Smooth muscle cell (in vitro differentiated cells): ENCODE data around the gene RAET1L. TPM values are rescaled to one million over a fixed set of nuclear protein-coding genes. Genes with fewer than 3 reads are reported as not detected.
"Not testable (repeated sequence)": the region's sequence is repeated elsewhere in the genome, so short reads cannot be mapped to it uniquely, and the experiment has no call there.

ENCODE experiments used
- DNase-seq: peaks from one replicate; lab custom pipeline; 2025; ENCODE audit not compliant: unreplicated experiment; lab: John Stamatoyannopoulos, UW
- H2AFZ ChIP-seq: fragments of 200-600 bp; sonication (generic); 2 replicates; pipeline ENCODE4 v1.6.0; 2016; ENCODE audit warnings: antibody characterized with exemption, low read depth, mild to moderate bottlenecking
- H3F3A ChIP-seq: fragments of 200-600 bp; sonication (generic); 2 replicates; pipeline ENCODE4 v1.6.0; 2017; ENCODE audit warnings: antibody characterized with exemption, low read depth
- H3K27ac ChIP-seq: fragments of 200-600 bp; sonication (generic); 2 replicates; pipeline ENCODE4 v1.5.1; 2016; ENCODE audit warnings: low read depth, mild to moderate bottlenecking
- H3K27me3 ChIP-seq: fragments of 200-600 bp; sonication (generic); 2 replicates; pipeline ENCODE4 v1.6.1; 2016; ENCODE audit warnings: low read depth, mild to moderate bottlenecking
- H3K36me3 ChIP-seq: fragments of 200-600 bp; sonication (generic); 2 replicates; pipeline ENCODE4 v1.5.1; 2016; ENCODE audit warnings: low read depth
- H3K4me1 ChIP-seq: fragments of 200-600 bp; sonication (generic); 2 replicates; pipeline ENCODE4 v1.5.1; 2016; ENCODE audit warnings: low read depth
- H3K4me2 ChIP-seq: fragments of 200-600 bp; sonication (generic); 2 replicates; pipeline ENCODE4 v1.6.0; 2016; ENCODE audit warnings: mild to moderate bottlenecking
- H3K4me3 ChIP-seq: fragments of 200-600 bp; sonication (generic); 2 replicates; pipeline ENCODE4 v1.5.1; 2016; ENCODE audit warnings: mild to moderate bottlenecking
- H3K79me2 ChIP-seq: fragments of 200-600 bp; sonication (generic); 2 replicates; pipeline ENCODE4 v1.6.0; 2016; ENCODE audit warnings: low read depth, mild to moderate bottlenecking
- H3K9ac ChIP-seq: fragments of 200-600 bp; sonication (generic); 2 replicates; pipeline ENCODE4 v1.6.0; 2016; ENCODE audit warnings: low read depth
- H3K9me3 ChIP-seq: fragments of 200-600 bp; sonication (generic); replicated peaks from 2 replicates; pipeline ENCODE4 v1.5.1; 2016; ENCODE audit warnings: low read depth
- H4K20me1 ChIP-seq: fragments of 200-600 bp; sonication (generic); 2 replicates; pipeline ENCODE4 v1.6.0; 2016; ENCODE audit warnings: low read depth
- WGBS: methylation state at CpG from one replicate; pipeline ENCODE4 v1.1.7; 2016; ENCODE audit warnings: low lambda C conversion rate; 5-methylcytosine and 5-hydroxymethylcytosine counted together
- polyA plus RNA-seq: library from polyadenylated mRNA; unstranded; fragments of >200 nt; fragmentation: Nextera tagmentation; extraction: Ambion mirVana; gene quantifications from 2 replicates; pipeline ENCODE4 v1.2.1, GENCODE V29; 2016
- total RNA-seq: library from RNA; depleted of rRNA; stranded (reverse); fragments of >200 nt; gene quantifications from 2 replicates; pipeline ENCODE4 v1.2.3, GENCODE V29; 2014
- TF ChIP-seq, protein P1 (sequence below): fragments of 200-600 bp; sonication (generic); IDR thresholded peaks from 2 replicates; pipeline ENCODE4 v1.5.1; 2017; ENCODE audit warnings: borderline replicate concordance, mild to moderate bottlenecking, antibody characterized with exemption; ENCODE audit not compliant: insufficient read depth, poor library complexity, severe bottlenecking

RAET1L gene
- total and polyA plus RNA-seq, 2 experiments from 2014 or later, result 0.23 to 3.6 TPM

DNA sequence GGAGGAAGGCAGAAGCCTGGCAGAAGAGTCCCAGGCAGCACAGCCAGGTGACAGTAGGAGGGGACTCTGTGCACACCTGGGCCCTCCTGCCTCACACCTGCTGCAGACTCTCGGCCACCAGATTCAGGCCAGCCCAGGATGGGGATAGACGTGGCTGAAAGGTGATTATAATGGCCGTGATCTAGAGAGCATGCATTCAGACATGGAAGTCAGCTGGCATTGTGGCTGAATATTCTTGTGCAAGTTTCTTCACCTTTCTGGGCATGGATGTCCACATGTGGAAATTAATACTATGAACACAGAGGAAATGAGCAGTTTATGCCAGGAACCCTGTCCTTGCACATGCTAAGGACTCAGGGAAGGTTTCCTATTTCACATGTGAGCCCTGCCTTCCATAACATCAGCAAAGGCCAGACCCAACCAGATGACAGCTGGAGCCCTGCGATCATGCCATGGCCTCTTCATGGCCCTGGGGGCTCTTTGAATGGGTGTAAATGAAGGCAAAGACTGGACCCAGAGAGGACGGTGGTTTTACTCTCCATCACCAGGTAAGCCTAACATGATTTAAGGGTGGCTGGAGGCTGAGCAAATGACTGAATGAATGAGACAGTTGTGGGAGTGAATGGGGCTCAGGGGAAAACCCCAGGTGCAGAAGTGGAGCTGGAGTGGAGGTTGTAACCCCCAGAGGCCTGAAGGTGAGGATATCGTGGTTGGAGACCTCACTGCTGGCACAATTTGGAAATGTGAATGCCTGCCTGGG, 2.7 kb upstream of the RAET1L start:
- Histone ChIP-seq H3K9me3 (no peaks in the 10 kb centered on the region), H2AFZ (no peak overlapping the region), H3K36me3 (no peaks in the 10 kb centered on the region), H3K4me2 (no peak overlapping the region), H3K9ac (no peak overlapping the region), H3K4me3 (no peak overlapping the region), H3K4me1 (no peaks in the 10 kb centered on the region), H3K27me3 (peaks cover 57% of the 10 kb centered on the region), H3K27ac (no peak overlapping the region), H4K20me1 (no peaks in the 10 kb centered on the region), H3F3A (no peaks in the 10 kb centered on the region), H3K79me2 (no peaks in the 10 kb centered on the region)
- DNase-seq, result no peak
- 90% methylated on average over 6 of the region's 6 CpGs for WGBS
- TF ChIP-seq, protein P1, sequence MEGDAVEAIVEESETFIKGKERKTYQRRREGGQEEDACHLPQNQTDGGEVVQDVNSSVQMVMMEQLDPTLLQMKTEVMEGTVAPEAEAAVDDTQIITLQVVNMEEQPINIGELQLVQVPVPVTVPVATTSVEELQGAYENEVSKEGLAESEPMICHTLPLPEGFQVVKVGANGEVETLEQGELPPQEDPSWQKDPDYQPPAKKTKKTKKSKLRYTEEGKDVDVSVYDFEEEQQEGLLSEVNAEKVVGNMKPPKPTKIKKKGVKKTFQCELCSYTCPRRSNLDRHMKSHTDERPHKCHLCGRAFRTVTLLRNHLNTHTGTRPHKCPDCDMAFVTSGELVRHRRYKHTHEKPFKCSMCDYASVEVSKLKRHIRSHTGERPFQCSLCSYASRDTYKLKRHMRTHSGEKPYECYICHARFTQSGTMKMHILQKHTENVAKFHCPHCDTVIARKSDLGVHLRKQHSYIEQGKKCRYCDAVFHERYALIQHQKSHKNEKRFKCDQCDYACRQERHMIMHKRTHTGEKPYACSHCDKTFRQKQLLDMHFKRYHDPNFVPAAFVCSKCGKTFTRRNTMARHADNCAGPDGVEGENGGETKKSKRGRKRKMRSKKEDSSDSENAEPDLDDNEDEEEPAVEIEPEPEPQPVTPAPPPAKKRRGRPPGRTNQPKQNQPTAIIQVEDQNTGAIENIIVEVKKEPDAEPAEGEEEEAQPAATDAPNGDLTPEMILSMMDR, result no peak

DNA sequence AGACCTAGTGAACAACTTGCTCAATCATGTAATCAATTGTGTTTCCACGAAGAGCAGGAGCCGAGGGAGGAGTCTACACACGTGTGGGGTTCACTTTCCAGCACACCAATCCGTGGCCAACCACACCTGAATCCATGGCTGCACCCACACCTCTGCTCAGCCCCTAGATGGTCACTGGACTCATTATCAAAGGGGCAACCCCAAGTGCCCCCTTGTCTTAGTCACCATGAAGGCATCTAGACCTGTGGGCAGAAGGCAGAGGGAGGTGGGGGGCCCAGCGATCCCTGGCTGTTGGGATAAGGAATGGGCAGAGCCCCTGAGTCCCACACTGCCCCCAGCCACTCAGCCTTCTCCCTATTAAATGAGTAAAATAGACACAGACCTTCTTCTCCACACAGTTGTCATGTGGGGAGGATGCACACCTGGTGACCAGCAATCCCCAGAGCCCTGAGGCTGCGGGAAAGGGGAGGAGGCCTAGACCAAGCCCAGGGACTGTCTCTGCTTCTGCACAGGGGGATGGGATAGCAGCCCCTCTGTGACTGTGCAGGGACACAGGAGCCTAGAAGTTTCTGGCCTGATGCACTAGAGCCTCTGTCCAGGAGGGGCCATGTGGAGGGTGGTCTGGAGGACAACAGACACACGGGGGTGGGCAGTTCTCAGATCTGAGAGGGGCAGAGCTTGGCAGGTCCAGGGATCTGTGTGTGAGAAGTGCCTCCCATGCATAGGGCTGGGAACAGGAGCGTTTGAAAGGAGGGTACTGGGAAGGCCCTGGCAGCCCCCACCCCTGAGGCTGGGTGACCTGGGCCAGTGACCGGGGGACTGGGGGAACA, 1.9 kb upstream of the RAET1L start:
- TF ChIP-seq, protein P1, result no peak
- Histone ChIP-seq H3K9me3 (no peaks in the 10 kb centered on the region), H2AFZ (no peak overlapping the region), H4K20me1 (no peaks in the 10 kb centered on the region), H3K79me2 (no peaks in the 10 kb centered on the region), H3K27me3 (peaks cover 53% of the 10 kb centered on the region), H3K4me3 (no peak overlapping the region), H3F3A (no peaks in the 10 kb centered on the region), H3K36me3 (no peaks in the 10 kb centered on the region), H3K4me1 (no peaks in the 10 kb centered on the region), H3K27ac (no peak overlapping the region), H3K9ac (no peak overlapping the region), H3K4me2 (no peak overlapping the region)
- no peak for DNase-seq
- 84% methylated on average over 9 of the region's 9 CpGs for WGBS

DNA sequence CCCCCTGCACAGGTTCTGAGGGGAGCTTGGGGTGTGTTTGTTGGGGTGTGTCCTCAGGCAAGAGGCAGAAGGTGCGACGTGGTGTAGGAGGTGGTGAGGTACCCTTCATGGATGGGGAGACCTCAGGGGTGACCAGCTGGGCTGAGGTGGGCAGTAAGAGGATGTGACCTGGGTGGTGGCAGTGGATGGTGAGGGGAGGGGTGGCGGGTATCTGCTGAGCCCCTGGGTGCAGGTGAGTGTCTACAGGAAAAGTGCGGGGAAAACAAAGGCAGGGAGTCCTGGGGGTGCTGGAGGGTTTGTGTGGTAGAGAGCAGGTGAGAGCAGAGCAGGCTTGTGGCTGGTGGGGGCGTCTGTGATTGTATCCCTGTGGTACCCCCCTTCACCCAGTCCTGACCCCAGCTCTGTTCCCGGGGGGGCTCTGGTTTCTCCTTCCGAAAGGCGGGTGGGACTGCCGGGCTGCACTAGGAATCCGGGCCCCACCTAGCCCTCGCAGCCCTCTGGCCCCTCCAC, 631 bp downstream of the RAET1L start:
- H3K4me3 ChIP-seq, result no peak overlapping the region
- H3K79me2 ChIP-seq, result no peaks in the 10 kb centered on the region
- no peak overlapping the region for H2AFZ ChIP-seq
- TF ChIP-seq, protein P1, result no peak
- H3K27ac ChIP-seq, result no peak overlapping the region
- H3K36me3 ChIP-seq, result no peaks in the 10 kb centered on the region
- H3K9me3 ChIP-seq, result no peaks in the 10 kb centered on the region
- H3K9ac ChIP-seq, result no peak overlapping the region
- H4K20me1 ChIP-seq, result no peaks in the 10 kb centered on the region
- no peak overlapping the region for H3K4me2 ChIP-seq
- 77% methylated on average over 7 of the region's 11 CpGs for WGBS
- peaks cover 41% of the 10 kb centered on the region for H3K27me3 ChIP-seq
- no peaks in the 10 kb centered on the region for H3F3A ChIP-seq
- H3K4me1 ChIP-seq, result no peaks in the 10 kb centered on the region
- DNase-seq, result no peak

DNA sequence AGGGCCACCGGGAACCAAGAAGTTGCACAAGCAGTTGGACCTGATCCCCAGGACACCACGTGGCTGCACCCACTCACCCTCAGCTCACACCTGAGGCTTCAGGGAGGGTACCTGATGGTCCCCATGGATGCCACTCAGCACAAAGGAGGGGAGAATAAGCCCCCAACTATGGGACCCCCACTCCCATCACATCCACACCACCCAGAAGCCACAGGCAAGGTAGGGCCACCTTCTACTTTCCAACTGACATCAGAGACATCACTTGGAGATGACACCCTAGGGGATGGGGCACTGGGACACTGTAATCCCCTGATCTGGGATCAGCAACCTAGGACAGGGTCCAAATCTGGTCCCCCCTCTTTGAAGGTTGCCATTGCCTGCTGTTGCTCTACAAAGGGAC, 1.3 kb downstream of the RAET1L start:
- not testable (repeated sequence) for H3K4me3 ChIP-seq, H3F3A ChIP-seq, H3K4me1 ChIP-seq, H3K27ac ChIP-seq, H3K36me3 ChIP-seq, H3K9me3 ChIP-seq, H3K4me2 ChIP-seq, DNase-seq, H4K20me1 ChIP-seq, H3K9ac ChIP-seq, H3K79me2 ChIP-seq, H2AFZ ChIP-seq
- H3K27me3 ChIP-seq, result peaks cover 39% of the 10 kb centered on the region
- WGBS, result 84% methylated on average over 2 of the region's 2 CpGs

DNA sequence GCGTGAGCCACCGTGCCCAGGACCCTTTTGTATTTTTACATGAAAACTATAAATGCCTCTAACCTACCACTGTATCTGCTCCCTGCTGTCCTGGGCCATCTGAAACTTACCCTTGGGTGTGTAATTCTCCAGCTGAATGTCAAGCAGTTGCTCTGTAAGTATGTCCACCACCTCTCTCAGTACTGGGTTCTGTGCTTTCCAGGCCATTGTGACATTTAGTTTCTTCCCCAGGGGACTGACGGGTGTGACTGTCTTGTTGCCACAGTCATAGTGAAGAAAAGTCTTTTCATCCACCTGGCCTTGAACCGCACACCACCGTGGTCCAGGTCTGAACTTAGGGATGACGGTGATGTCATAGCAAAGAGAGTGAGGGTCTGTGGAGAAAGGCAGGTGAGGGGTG, 3.5 kb downstream of the RAET1L start:
- H4K20me1 ChIP-seq, H3K4me3 ChIP-seq, H3K36me3 ChIP-seq, H3K9ac ChIP-seq, H2AFZ ChIP-seq, H3K79me2 ChIP-seq, H3F3A ChIP-seq, H3K27ac ChIP-seq, H3K9me3 ChIP-seq, H3K4me2 ChIP-seq, DNase-seq, H3K4me1 ChIP-seq: not testable (repeated sequence)
- H3K27me3 ChIP-seq, result peaks cover 41% of the 10 kb centered on the region
- WGBS, result 96% methylated on average over 3 of the region's 6 CpGs
